AG04450 (cell line): ENCODE measurements around the gene SAMD11. TPM values are rescaled to one million over a fixed set of nuclear protein-coding genes. Genes with fewer than 3 reads are reported as not detected.

ENCODE experiments used
- CTCF ChIA-PET: fragments of 300-600, 350-600 bp; formaldehyde crosslinking; extraction: SDS; loops from one replicate; lab custom pipeline; 2022; ENCODE audit warnings: antibody characterized with exemption, inconsistent platforms; lab: Charles Lee
- POLR2A ChIA-PET: fragments of 350-600 bp; formaldehyde crosslinking; extraction: SDS; loops from one replicate; lab custom pipeline; 2021; ENCODE audit warnings: antibody characterized with exemption, inconsistent platforms; lab: Yijun Ruan, JAX
- DNase-seq: peaks from one replicate; pipeline ENCODE4 v3.0.0-alpha.2; 2011; ENCODE audit warnings: low read depth, low spot score
- H3K27ac ChIP-seq: one replicate; pipeline ENCODE4 v1.5.1; 2012; ENCODE audit warnings: low read depth, low read length, control low read depth
- H3K27me3 ChIP-seq: one replicate; pipeline ENCODE4 v1.6.0; 2012; ENCODE audit warnings: low read length; ENCODE audit not compliant: control insufficient read depth, insufficient read depth
- H3K4me3 ChIP-seq: 2 replicates; pipeline ENCODE4 v1.5.1; 2011; ENCODE audit warnings: mild to moderate bottlenecking, low read depth, low read length, control low read depth
- H3K9me3 ChIP-seq: 2 replicates; pipeline ENCODE4 v1.5.1; 2012; ENCODE audit warnings: low read length; ENCODE audit not compliant: control insufficient read depth, insufficient read depth
- CTCF ChIP-seq: IDR thresholded peaks from 2 replicates; pipeline ENCODE4 v1.5.1; 2011; ENCODE audit warnings: low read depth, low read length, control low read depth, inconsistent platforms
- polyA plus RNA-seq: library from polyadenylated mRNA; depleted of rRNA; stranded (reverse); fragments of >200 nt; gene quantifications from 2 replicates; pipeline ENCODE4 v1.2.3, GENCODE V29; 2011

Gene SAMD11
- polyA plus RNA-seq, 1 experiment = 1.6 TPM

GRCh38 chr1:981955-982558 is 58.3 kb downstream of the SAMD11 start, which contains the start of gene PERM1:
PERM1 (minus strand) TSS chr1:982093; CDS start chr1:981029, 1,064 bp downstream.
- Histone ChIP-seq H3K27ac (no peak within 1 kb of the TSS), H3K27me3 (peaks cover 35% of the 10 kb centered on the region), H3K4me3 (no peak within 1 kb of the TSS), H3K9me3 (peaks cover 9% of the 10 kb centered on the region; the same call in 1 of the 2 replicates)
- CTCF ChIA-PET = interaction anchor here (1.1 to 1.9 kb wide), 4 partner anchors 20 to 140 kb away, joined by 3 to 13 read pairs (median 4); no protein-coding TSS in a partner anchor
- no peak for TF ChIP-seq CTCF
- POLR2A ChIA-PET = no interaction called here
- DNase-seq = no peak

GRCh38 chr1:982765-983436 is 59.2 kb downstream of the SAMD11 start:
- Histone ChIP-seq H3K4me3 (no peak overlapping the region), H3K27ac (no peak overlapping the region), H3K9me3 (peaks cover 9% of the 10 kb centered on the region; the same call in 1 of the 2 replicates), H3K27me3 (peaks cover 35% of the 10 kb centered on the region)
- CTCF ChIA-PET = interaction anchor here (0.5 to 2.1 kb wide), 10 partner anchors 11 to 310 kb away, joined by 3 to 13 read pairs (median 3); no protein-coding TSS in a partner anchor
- TF ChIP-seq CTCF = no peak
- POLR2A ChIA-PET = no interaction called here
- DNase-seq = no peak

GRCh38 chr1:983798-984475 is 60.2 kb downstream of the SAMD11 start:
- ChIA-PET CTCF (interaction anchor here (0.5 to 2.1 kb wide), 22 partner anchors 8 to 309 kb away, joined by 3 to 15 read pairs (median 4); partner anchors contain the start of gene NOC2L), POLR2A (no interaction called here)
- Histone ChIP-seq H3K9me3 (no peaks in the 10 kb centered on the region; the same call in 1 of the 2 replicates), H3K27ac (no peak overlapping the region), H3K4me3 (peak overlapping the region; percentile 17), H3K27me3 (peaks cover 35% of the 10 kb centered on the region)
- peak; percentile 78 for TF ChIP-seq CTCF
- no peak for DNase-seq

GRCh38 chr1:984476-984814 is 60.7 kb downstream of the SAMD11 start:
- peak overlapping the region; percentile 17 for H3K4me3 ChIP-seq
- no peak overlapping the region for H3K27ac ChIP-seq
- DNase-seq = no peak
- ChIA-PET POLR2A (no interaction called here), CTCF (interaction anchor here (0.6 to 2.1 kb wide), 18 partner anchors 8 to 308 kb away, joined by 3 to 15 read pairs (median 4); partner anchors contain the start of gene NOC2L)
- no peak for TF ChIP-seq CTCF
- H3K9me3 ChIP-seq = no peaks in the 10 kb centered on the region; the same call in 1 of the 2 replicates
- H3K27me3 ChIP-seq = peaks cover 35% of the 10 kb centered on the region
